SIG-M5 treated with dmso at 0.1 percent for 504 hours (cell line): Measurements from ENCODE around the gene SLC35E2B.
A peak's percentile ranks its signal among the peaks of the same experiment; 100 is the strongest.

ENCODE experiments used
- DNase-seq: peaks from one replicate; lab custom pipeline; 2025; ENCODE audit not compliant: unreplicated experiment; lab: John Stamatoyannopoulos, UW

Gene SLC35E2B

DNA sequence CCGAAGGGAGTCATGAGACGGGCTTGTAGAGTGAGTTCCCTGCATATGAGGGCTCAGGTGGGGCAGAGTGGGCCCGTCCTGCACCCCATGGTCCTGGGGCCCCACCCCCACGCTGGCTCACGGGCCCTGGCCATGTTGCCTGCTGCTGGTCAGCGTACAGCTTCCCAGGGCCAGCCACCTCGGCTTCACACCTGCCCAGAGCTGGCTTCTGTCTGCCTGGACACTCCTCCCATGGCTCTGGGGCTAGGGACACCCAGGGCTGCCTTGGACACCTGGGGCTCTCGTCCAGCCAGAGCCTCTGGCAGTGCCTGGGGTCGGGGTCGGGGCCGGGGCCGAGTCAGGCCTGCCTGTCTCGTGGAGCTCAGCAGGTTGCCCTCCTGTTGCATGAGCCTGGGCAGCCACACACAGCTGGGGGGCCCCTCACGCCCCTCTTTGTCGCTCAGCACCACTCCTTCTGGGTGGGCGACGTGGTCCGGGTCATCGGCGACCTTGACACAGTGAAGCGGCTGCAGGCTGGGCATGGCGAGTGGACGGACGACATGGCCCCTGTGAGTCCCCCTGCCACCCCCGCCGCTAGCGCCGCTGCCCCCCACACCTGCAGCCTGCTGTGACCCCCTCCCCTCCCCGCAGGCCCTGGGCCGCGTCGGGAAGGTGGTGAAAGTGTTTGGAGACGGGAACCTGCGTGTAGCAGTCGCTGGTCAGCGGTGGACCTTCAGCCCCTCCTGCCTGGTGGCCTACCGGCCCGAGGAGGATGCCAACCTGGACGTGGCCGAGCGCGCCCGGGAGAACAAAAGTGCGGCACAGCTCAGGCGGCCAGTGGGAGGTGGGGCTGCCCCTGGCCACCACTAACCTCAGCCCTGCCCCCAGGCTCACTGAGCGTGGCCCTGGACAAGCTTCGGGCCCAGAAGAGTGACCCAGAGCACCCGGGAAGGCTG, 66.1 kb downstream of the SLC35E2B start:
- no peak for DNase-seq

DNA sequence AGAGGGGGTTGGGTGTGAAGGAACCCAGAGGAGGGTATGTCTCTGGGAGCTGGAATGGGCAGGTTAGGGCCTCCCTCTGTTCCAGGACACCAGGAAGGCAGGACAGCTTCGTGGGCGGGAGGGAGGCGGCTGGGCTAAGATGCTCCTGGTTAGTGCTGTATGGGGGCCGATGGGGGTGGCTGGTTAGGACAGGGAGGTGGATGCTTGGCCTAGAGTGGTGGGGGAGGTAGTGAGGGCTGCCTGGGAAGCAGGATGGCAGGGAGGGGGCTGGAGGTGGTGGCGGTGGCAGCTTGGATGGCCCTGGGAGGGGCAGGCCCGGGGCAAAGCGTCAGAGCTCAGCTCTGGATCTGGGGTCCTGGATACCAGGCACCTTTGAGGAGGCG, 66.8 kb downstream of the SLC35E2B start:
- DNase-seq = no peak

DNA sequence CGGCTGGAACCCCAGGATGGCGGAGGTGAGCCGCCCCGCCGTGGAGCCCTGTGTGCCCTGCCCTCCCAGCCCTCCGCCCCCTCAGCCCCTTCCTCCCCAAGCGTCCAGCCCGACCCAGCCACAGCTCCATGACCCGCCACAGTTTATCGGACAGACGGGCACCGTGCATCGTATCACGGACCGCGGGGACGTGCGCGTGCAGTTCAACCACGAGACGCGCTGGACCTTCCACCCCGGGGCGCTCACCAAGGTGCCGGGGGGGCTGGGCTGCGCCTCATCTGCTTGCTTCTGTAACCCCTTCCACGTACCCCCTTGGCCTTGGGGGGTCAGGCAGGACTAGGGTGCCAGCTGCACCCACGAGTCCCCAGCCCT, 67.2 kb downstream of the SLC35E2B start:
- no peak for DNase-seq

DNA sequence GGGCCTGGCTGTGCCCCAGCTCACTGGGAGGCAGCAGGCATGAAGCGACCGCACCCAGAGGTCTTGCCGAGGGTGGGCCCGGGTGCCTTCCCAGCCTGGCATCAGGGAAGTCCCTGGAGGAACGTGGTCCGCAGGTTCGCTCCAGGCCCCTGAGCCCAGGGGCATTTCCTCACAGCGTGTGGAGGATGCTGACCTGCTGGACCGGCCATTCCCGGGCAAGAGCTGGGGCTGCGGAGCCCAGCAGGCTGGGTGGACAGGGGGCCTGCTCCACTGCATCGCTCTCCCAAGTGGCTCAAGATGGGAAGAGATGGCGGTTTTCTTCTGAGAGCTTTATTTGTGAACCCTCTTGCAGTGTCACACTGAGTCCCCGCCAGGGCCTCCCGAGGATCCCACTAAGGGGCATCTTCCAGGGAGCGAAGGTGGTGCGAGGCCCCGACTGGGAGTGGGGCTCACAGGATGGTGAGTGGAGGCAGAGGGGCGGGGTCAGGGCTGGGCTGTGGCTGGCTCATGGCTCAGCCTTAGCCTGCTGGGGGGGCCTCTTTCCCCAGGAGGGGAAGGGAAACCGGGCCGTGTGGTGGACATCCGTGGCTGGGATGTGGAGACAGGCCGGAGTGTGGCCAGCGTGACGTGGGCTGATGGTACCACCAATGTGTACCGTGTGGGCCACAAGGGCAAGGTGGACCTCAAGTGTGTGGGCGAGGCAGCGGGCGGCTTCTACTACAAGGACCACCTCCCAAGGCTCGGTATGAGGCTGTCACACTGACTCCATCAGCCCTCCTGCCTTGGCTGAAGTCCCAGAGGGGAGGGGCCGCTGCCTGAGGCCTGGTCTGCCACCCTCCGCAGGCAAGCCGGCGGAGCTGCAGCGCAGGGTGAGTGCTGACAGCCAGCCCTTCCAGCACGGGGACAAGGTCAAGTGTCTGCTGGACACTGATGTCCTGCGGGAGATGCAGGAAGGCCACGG, 67.9 kb downstream of the SLC35E2B start:
- no peak for DNase-seq

GRCh38 chr1:1623631-1624442, 68.8 kb downstream of the SLC35E2B start:
- DNase-seq = no peak

DNA sequence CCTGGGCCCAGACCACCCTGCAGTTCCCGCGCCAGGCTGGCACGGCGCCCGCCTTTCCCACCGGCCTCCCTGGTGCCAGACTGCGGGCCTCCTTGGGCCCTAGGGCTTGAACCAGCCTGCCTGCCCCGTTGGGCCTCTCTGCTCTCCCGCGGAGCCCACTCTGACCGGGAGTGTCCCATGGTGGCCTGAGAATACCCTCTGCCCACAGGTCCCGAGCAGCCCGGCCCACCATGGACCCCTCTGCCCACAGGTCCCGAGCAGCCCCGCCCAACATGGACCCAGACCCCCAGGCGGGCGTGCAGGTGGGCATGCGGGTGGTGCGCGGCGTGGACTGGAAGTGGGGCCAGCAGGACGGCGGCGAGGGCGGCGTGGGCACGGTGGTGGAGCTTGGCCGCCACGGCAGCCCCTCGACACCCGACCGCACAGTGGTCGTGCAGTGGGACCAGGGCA, 69.4 kb downstream of the SLC35E2B start:
- no peak for DNase-seq

DNA sequence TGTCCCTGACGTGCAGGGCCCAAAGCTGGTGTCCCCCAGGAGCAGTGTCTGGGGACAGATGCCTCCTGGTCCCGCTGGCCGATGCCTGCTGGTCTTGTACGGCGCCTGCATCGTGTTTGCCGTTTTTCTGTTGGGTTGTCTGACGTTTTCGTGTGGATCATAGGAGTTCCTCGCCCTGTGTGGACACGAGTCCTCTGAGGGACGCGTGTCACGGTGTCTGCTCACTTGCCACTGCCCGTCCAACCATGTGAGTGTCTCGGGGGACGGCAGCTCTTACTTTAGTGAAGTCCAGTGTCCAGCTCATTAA, 69.9 kb downstream of the SLC35E2B start:
- no peak for DNase-seq

DNA sequence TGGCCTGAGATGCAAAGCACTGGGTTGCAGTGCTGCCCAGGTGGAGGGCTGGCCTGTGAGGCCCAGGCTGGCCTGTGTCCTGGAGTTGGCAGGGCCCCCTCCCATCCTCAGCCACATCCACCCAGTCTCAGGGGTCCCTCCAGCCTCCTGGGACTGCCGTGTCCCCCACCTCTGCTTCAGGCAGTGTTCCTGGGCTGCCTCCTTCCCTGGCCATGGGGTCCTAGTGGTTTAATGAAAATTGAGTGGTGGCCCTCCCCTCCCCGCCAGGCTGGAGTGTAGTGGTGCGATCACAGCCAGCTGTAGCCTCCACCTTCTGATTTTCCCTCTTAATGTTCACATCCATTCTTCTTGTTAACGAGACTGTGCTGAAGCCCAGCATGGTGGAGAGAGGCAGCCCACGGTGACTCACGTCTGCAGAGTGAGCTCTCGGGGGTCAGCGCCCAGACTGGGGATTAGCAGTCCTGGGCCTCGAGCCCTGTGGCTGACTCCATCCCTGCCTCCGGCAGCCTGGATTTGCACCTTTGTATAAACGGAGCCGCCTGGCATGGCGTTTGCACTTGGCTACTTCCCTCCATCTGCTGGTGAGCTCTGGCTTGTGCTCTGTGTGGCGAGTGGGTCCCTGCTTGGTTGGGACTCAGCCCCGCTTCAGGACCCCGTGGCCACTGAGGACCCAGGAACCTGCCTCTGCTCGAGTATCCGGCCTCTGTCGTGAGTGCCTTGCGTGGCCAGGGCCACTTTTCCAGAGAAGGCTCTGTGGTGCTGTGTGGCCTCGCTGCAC, 70.4 kb downstream of the SLC35E2B start:
- no peak for DNase-seq

- no peak for DNase-seq
Measured at GRCh38 chr1:1621173-1622009, 71.2 kb downstream of the SLC35E2B start.

DNA sequence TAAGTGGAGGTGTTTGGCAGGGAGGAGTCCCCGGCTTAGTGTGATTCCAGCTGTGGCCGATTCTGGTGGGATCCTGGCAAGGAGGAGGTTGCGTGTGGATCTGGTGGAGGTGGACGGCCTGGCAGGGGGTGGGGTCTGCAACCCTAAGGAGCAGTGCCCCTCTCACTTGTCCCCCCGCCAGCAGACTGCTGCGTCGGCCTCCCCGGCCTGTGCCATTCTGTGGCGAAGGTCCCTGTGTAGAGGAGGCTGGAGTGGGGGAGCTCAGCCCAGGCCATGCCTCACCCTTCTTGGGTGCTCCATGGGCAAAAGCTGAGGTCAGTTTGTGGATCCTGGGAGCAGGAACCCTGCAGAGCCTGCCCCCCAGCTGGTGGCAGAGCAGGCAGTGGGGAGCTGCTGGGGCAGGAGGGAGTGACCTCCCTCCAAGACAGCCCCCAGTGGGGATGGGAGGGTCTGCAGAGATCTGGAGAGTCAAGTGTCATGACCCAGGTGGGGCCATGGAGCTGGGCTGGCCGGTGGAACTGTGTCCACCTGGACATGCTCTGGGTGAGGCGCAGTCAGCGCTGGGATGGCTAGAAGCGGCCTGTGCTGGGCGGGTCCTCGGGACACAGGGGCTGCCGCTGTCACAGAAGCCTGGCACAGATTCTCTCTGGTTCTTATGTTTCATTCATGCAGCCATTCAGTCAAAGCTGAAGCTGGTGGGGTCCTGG, 72.0 kb downstream of the SLC35E2B start:
- no peak for DNase-seq

- no peak for DNase-seq
Measured at GRCh38 chr1:1619917-1620361, 72.7 kb downstream of the SLC35E2B start.

DNA sequence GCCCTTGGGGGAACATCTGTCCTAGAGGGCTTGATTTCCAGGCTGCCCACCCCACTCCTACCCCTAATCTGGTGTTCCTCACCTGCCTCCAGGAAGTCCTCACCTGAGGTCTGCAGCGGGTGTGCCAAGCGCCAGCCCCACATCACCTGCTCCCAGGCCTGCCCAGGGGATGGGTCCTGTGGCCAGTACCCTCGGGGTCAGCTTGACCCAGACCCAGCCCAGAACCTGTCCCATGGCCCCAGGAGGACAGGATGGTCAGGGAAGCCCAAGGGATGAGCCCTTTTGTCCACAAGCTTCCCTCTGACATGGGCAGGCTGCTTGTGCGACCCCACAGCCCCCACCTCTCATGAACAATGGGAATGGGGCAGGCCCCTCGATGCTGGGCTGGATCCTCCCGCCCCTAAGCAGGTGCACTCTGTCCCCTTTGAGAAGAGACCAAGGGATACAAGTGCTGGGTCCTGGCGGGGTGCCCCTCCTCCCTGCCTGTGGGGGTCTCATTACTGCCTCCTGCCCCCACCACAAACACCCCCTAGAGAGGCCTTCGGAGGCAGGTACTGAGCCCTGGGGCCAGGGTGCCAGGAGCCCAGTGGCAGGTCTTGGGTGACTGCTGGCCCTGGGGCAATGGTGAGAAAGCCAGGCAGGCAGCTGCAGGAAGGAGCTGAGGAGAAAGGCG, 74.1 kb downstream of the SLC35E2B start:
- DNase-seq = no peak

- DNase-seq = no peak
Measured at GRCh38 chr1:1617925-1618324, 74.7 kb downstream of the SLC35E2B start.

DNA sequence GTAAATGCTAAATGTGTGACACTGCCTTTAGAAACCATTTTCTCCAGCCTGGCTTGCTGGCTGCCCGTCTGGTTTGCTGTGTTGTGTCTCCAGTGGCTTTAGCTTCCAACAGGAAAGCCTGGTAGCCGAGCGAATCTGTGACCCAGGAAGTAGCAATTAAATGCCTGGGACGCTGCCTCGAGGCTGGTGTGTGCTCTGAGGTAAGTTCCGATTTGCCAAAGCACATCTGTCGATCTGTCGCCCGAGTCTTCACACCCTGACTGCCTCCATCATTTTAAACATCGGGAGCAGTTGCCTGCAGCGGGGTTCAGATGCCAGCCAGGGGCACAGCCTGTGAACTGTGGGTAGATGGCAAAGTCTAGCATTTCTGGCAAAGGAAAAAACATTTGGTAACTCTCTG, 75.1 kb downstream of the SLC35E2B start:
- no peak for DNase-seq

DNA sequence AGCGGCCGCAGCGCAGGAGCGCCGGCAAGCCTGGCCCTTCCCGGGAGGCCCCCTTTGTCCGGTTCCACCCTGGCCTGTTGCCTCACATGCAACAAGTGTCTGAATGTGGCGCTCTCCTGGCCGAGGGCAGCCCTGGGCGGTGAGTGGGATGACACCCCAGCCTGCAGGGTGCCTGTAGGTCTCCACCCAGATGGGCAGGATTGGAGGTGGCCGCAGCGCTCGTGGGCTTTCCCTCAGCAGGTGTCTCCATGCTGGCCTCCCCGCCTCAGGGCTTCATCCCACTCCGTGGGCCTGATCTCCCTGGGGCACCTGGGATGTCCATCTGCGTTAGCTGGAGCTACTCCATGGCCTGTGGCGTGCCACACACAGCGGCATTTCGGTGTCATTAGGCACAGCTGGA, 75.8 kb downstream of the SLC35E2B start:
- DNase-seq = no peak

DNA sequence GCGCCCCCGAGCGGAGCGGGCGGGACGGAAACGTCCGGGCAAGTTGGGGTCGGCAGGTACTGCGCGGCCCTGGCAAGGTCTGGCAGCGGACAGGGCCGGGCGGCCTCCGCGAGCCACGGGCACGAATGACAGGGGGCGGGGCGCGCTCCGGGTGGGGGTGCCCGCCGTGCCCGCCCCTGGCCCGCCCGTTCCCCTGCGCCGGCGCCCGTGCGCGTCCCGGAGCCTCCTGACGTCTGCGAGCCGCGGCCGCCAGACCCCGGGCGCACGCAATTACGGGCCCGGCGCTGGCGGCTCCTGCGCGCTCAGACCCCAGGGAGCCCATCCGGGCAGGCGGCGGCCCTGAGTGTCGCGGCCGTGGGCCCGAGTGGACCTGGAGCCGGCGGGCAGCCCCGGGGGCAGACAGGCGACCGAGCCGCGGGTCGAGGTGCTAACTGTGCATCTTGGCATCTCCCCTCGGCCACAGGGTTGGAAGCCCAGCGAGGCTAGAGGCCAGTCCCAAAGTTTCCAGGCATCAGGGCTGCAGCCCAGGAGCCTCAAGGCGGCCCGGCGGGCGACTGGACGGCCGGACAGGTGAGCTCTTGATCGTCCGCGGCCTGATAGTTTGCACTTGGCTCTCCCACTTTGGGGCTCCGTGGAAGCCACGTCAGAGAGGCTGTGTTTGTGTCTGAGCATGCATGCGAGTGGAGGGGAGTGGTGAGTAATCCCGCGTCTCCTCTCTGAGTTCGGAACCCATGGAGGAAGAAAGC, 76.4 kb downstream of the SLC35E2B start:
- no peak for DNase-seq

DNA sequence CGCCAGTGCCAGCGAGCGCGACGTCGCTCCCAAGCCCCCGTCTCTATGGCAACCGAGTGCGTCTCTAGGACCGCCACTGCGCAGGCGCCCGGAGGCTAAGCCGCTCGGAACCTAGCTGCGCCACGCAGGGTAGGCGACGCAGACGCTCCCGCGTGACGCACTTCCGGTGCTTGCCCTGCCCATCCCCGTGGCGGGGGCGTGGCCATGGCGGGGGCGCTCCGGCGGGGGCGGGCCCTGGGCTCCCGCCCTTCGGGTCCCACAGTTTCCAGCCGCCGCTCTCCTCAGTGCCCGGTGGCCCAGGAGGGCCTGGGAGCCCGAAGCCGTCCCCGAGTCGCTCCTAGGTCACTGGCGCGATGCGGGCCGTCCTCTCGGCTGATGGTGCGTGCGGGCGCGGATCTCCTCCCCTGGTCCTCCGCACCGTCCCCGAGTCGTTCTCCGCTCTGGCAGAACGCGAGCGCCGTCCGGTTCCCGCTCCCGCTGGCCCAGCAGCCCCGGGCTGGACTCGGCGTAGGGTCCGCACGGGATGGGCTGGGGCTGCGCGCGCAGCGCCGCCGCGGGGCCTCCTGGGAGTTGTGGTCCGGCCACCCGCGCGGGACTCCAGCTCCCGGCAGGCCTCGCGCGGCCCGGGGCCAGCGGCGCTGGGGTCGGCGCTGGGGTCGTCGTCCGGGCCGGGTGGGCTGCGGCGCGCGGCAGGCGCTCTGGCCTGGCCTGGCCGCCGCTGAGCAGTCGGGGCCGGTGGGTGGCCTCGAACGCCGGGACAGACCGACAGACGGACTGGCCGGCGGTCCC, 77.1 kb downstream of the SLC35E2B start, which contains the start of gene MIB2:
TSS of gene MIB2 (plus strand) at position 245 of the 789 bp plus-strand sequence. CDS start 7,953 bp downstream, outside the sequence.
- peak; percentile 93 for DNase-seq
